GM12892 (cell line): ENCODE measurements around the gene THADA.

Experiments used
- DNase-seq: peaks from one replicate; pipeline ENCODE4 v3.0.0; 2011; ENCODE audit not compliant: insufficient read length
- FAIRE-seq: peaks from 2 replicates; lab custom pipeline; 2011; peaks lifted over from hg19 to GRCh38; lab: Jason Lieb, UNC
- POLR2A ChIP-seq: IDR thresholded peaks from 2 replicates; pipeline ENCODE4 v1.6.1; 2011; ENCODE audit warnings: low read depth, low read length, control low read depth
- POLR2AphosphoS5 ChIP-seq: IDR thresholded peaks from 2 replicates; pipeline ENCODE4 v1.6.1; 2011; ENCODE audit warnings: low read depth, low read length, control low read depth
- TAF1 ChIP-seq: IDR thresholded peaks from 2 replicates; pipeline ENCODE4 v1.6.1; 2011; ENCODE audit warnings: low read depth, mild to moderate bottlenecking, control low read depth, low read length, borderline replicate concordance

THADA gene

DNA sequence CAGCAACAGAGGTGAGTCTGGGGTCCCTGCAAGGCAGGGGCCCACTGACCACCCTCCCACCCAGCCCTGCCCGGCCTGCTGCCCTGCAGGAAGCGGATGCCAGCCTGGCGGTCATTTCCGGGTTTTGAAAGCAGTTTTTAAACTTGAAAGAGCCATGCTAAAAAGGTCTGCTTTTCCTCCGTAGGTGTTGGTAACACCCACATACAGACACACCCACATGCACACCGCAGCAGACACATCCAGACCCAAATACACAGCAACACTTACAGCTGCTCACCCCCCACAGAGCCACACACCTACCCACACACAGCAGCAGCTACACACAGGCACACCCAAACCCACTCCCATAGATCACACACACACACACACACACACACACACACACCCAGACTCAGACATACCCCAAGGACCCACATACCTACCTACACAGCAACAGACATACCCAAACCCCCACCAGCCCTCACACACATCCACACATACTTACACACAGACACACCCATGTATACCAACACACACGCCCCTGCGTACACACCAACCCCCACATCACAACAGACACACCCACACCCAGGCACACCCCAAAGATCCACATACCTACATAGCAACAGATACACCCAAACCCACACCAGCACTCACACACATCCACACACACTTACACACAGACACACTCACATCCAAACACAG is 377.0 kb downstream of the THADA start:
- no peak for DNase-seq
- no peak for FAIRE-seq
- TF ChIP-seq POLR2AphosphoS5: peak; percentile 6; the same call in 1 of the 2 replicates
- no peak for TF ChIP-seq TAF1

- FAIRE-seq: no peak
- no peak for DNase-seq
- TF ChIP-seq TAF1: no peak
- no peak for TF ChIP-seq POLR2A
- no peak for TF ChIP-seq POLR2AphosphoS5
Observed at GRCh38 chr2:43218155-43218701, 377.6 kb downstream of the THADA start.

DNA sequence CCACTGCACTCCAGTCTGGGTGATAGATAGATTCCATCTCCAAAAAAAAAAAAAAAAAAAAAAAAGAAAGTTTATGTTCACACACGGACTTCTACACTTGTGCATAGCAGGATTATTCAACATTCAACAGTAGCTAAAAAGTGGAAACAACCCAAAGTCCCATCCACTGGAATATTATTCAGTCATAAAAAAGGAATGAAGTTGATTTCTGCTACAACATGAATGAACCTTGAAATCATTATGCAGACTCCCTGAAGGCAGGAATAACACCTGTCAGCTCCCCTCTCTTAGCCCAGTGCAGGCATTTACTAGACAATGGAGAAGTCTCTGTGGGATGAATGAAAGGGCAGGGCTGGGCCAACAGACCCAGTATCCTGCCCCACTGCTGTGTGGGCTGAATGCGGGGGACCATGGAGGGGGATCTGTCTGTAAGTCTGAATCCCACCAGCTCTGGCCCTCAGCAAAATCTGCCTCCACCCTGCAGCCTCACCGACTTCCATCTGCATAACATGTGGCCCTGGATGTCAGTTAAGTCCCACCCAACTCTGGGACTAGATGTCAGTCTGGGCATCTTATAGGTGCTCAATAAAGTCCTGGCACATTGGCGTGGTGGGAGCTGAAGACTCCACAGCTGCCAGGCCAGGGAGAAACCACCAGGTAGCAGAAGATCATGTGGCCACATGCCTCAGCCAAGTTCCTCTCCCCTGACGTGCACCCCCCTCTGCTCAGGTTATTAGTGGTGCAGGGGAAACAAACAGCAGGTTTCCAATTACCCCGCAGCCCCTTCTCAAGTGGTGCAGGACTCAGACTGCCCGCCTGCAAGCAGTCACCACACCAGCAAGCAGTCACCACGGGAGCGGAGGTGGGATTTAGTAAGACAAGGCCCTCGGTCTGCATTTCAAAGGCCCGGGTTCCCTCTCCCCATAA is 378.3 kb downstream of the THADA start:
- DNase-seq (no peak), FAIRE-seq (no peak)
- no peak for TF ChIP-seq POLR2A
- TF ChIP-seq TAF1: no peak
- no peak for TF ChIP-seq POLR2AphosphoS5

GRCh38 chr2:43216629-43217028 is 379.2 kb downstream of the THADA start:
- DNase-seq: no peak

GRCh38 chr2:43215673-43216255 is 380.1 kb downstream of the THADA start:
- DNase-seq (no peak), FAIRE-seq (no peak)
- TF ChIP-seq TAF1: no peak

More at GRCh38 chr2:43216629-43217028, 379.2 kb downstream of the THADA start:
- TF ChIP-seq POLR2AphosphoS5 (no peak), TAF1 (no peak), POLR2A (no peak)
- no peak for FAIRE-seq

GRCh38 chr2:43214253-43214652 is 381.6 kb downstream of the THADA start:
- FAIRE-seq: no peak
- no peak for TF ChIP-seq TAF1
- TF ChIP-seq POLR2A: no peak
- no peak for TF ChIP-seq POLR2AphosphoS5
- DNase-seq: no peak

DNA sequence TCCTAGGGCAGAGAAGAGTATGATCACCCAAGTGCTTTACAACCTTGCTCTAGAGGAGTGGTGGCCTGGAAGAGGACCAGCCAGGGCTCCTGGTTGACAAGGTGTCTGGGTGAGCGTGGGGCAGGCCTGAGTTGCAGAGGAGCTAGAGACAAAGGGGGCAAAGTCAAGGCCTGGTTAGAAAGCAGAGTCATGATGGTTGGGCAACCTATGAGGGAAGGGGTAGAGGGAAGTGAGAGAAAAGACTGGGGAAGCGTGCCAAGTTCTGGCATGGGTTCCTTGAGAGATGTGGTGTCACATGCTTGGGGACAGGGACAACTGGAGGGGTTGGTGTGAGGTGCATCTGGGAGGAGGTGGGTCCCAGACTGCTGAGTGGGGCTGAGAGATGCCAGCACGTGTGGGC is 382.9 kb downstream of the THADA start:
- FAIRE-seq (no peak), DNase-seq (no peak)
- no peak for TF ChIP-seq POLR2A
- no peak for TF ChIP-seq POLR2AphosphoS5
- no peak for TF ChIP-seq TAF1

GRCh38 chr2:43212216-43212835 is 383.5 kb downstream of the THADA start:
- TF ChIP-seq POLR2A: no peak
- TF ChIP-seq POLR2AphosphoS5: no peak
- no peak for TF ChIP-seq TAF1
- no peak for FAIRE-seq
- no peak for DNase-seq

- FAIRE-seq (no peak), DNase-seq (no peak)
- TF ChIP-seq POLR2A (no peak), TAF1 (no peak), POLR2AphosphoS5 (no peak)
Observed at GRCh38 chr2:43210467-43211303, 385.2 kb downstream of the THADA start.

DNA sequence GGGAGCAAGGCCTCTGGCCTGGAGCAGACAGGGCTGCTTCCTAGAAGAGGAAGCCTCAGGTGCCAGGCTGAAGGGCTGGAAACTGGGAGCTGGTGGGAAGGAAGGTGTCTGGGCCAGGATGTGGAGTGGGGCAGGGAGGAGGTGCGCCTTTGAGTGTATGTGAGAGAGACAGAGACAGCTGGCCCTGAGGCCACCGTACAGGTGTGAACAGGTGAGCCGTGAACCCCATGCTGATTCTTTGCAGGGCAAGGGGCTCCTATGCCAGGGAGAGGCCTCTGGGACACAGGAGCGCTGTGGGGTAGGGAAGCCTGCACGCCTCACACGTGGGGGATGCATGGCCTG is 385.7 kb downstream of the THADA start:
- TF ChIP-seq POLR2AphosphoS5 (no peak), POLR2A (no peak), TAF1 (no peak)
- DNase-seq (no peak), FAIRE-seq (no peak)

- TF ChIP-seq POLR2AphosphoS5: no peak
- TF ChIP-seq POLR2A: no peak
- no peak for TF ChIP-seq TAF1
- no peak for FAIRE-seq
- DNase-seq: no peak
Observed at GRCh38 chr2:43209204-43209717, 386.6 kb downstream of the THADA start.
